Superior temporal gyrus (tissue), 1 donor: ENCODE data around the gene SEMA3B.

ENCODE experiments used
- DNase-seq: peaks from one replicate; pipeline ENCODE4 v3.0.0-alpha.2; 2016; ENCODE audit errors: extremely low spot score

Gene SEMA3B

DNA sequence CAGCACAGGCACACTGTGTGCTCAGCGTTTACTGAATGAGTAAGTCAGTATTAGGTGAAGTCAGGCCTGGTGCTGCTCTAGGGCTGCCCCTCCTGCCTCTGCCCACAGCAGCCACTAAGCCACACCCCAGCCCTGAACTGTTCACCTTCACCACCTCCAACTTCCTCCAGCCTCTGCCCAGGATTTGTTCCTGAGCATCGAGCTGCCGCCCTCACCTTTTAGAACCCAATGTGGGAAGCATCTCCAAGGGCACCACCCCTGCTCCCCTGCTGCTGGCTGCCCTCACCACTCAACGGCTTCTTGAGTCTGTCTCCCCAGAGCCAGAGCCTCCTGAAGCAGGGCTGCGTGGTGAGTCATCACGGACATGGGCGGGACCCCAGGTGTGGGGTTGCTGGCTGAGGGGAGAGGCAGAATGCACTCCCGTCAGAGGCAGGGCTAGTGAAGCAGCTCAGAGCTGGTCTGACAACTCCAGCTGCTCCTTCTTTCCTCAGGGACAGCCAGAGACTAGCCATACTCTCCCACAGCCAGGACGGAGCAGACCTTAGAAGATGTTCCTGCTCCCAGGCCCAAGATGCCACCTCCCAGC is 47.8 kb downstream of the SEMA3B start:
- no peak for DNase-seq

DNA sequence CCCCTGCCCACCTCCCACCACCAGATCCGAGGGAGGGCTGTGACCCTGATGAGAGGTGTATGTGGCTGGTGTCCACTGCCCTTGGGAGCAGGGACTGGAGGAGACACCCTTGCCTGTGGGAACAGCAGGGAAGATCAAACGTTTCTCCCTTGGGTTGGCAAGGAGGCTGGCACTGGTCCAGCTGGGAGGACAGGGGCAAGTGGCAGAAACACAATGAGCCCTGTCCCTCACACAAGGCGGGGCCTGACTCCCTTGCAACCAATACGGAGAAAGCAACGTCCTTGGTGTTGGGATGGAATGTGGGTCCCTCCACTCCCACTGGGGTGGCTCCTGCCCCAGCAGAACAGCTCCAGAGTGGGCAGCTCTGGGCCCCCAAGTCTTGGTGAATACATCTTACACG is 48.4 kb downstream of the SEMA3B start:
- no peak for DNase-seq

DNA sequence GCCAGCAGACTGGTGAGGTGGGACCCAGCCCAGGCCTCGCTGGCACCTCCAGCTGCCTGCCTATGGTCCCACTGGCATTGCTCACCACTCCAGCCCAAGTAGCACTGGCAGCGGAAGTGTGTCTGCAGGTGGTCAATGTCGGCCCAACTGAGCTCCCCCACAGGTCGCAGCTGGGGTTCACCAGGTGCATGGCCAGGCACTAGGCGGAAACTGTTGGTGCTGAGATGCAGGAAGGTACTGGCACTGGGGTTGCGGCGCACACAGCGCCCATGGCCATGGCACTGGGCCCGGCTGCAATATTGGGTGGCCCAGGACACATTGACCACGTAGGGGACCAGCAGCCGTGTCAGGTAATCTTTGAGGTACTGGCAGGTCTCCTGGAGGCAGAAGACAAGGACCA is 49.2 kb downstream of the SEMA3B start:
- DNase-seq, result no peak

DNA sequence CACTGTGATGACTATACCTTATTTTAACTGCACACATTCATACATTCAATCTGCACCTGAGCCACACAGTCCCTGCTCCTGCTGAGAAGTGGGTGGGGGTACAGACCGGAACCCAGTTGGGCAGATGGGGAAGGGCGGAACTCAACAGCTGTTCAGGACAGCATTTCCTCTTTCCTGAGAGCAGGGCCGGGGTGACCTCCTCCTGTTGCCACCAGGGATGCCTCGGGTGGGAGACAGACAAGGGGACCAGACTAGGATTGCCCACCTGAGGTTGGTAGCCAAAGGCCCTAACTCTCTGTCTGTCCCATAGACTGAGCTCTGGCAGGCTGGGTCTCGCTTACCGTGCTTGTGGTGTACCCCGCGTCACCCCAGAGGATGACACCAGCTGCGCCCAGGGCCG is 49.7 kb downstream of the SEMA3B start:
- DNase-seq, result no peak

DNA sequence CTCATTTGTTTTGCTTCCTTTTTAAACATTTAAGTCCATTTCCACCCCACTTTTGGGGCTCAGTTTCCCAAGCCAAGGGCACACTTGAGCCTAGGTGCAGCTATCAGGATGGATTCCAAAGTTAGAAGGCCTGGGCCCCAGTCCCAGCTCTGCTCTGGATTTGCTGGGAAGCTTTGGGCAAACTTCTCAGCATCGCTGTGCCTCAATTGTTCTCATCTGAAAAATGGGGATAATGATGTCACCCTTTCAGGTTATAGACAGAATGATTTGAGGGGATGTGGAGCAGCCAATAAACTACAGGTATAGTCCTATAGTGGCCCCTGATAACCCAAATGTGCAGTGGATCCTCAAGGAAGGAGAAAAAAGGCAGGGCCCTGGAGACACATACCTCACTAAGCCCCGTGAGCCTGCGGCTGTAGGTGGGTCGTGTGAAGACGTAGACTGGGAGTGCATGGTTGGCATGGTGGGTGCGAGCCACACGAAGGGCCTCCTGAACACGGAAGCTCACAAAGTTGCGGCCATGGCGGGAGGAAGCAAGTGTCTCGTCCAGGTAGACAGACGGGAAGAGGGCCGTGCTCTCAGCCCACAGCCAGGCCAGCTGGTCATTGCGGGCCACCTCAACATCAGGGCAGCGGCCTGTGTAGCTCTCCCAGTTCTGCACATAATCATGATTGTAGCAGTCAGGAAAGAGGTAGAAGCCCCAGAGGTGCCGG is 50.4 kb downstream of the SEMA3B start:
- DNase-seq, result no peak

DNA sequence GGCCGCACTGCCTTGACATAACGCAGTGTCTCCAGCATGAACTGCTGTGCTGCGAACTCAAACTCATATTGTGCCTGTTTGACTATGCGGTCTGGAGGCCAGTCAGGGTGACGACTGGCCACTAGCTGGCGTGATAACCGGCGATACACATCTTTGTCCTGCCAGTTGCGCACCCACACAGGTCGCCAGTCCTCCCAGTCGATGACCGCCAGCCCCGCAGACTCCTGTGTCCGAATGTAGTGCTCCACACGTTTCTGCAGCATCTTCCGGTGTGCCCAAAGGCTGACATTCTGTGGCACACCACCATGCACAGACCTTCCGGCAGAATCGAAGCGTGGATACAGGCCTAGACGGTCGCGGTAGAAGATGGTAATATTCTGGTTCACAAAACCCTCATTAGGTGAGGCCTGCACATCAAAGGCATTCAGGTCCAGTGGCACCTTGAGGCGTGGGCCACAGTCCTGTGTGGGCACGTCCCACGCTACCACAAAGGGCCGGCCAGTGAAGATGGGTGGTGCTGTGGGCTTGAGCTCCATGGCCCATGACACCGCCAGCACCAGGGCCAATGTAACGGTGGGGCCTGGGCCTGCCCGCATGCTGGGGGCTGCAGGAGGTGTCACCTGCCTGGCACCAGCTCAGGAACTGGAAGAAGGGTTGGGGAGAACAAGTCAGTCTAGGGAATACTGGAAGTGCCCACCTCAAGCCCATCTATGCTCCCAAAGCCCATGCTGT is 51.1 kb downstream of the SEMA3B start:
- no peak for DNase-seq

DNA sequence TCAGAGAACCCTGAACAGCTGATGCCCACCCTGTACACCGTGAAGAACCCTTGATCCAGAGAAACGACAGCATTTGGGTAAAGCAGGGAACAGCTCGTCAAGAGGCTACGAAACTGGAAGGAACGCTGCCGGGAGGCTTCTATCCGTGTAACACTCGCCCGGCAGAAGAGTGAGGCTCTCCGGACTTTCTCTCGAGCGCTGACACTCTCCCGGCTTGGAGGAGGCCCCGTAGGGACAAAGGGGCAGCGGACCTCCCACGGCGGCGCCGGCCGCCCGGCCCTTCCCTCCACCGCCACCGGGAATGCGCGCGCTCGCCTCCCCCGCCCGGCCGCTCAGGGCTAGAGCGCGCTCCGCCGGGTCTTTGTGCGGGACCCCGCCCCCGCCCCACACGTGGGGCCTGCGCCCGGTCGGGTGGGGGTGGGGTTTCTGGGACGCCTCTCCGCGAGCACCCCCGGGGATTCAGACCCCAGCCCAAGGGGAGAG is 51.9 kb downstream of the SEMA3B start:
- peak; percentile 75 for DNase-seq

DNA sequence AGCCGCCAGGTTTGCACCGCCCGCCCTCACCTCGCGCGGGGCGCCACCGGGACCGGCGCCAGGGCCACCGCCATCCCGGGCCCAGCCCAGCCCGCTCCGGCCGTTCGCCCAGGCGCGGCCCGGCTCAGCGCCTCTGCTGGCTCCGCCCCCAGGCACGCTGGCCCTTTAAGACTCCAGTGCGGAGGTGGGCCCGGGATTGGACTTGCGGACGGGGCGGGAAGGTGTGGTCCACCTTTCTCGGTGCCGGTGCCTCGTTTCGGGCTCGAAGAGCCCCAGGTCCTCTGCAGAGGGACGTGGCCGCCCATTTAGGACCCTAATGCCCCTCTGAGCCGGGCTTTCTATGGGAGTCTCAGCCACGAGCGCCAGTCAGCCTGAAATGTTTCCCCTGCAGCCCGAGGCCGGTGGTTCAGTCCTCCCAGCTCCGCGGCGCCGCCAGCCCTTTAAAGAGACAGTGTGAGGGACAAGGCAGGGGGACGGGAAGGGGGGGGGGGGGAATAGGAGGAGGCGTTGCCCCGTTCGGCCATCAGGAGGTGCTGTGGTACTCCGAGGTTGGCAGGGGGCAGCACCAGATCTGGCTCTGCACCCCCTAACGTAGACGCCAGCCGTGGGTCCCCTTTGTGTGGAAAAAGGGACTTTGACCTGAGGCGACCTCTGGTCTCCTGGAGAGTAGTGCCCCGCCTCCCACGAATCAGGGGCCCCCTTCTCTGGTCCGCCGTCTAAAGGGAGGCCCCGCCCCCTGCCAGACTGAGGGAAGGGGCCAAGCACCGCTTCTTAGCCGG is 52.6 kb downstream of the SEMA3B start:
- peak; percentile 90 for DNase-seq

DNA sequence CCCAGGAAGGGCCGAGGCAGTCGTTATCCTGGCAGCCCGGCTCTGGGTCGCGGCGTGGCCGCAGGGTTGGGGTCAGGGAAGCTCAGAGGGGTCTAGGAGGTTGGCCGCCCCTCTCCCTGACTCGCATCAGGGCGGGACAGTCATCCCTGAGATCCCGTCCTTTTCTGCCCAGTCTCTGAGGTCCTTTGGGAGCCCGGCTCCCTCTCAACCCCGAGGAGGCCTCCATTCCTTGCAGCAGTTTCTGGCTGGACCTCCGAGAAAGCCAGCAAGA is 53.1 kb downstream of the SEMA3B start:
- no peak for DNase-seq

DNA sequence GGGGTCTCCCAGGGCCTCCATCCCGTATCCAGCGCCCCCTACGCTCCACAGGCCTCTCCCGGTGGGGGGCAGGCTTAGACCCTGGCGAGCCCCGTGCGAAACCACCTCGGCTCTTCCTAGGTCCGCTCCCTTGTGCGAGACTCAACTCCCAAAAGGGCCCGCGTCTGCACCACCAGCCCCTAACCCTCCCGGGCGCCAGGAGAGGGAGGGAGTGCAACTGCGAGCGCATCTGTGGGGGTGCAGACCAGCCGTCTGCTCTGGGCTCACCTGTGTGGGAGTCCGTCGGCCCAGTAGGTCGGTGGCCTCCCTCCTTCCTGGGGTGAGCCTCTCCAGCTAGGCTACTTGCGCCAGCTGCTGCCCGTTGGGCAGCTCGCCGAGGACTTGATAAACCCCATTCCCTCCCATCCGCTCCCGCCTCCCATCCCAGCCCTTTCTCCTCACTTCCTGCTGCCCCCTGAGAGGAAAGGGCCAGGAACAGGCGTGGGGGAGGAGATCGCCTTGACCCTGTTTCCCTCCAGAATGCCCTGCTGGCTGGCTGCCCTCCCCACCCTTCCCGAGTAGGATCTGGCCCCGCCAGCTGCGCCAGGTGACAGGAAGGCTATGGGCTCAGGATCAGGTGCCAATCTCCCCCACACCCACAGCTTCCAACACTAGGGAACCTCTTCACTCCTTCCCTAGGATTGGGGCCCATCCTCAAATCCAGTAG is 53.6 kb downstream of the SEMA3B start, which contains the start of gene HYAL2:
TSS of gene HYAL2 (minus strand) at position 360 of the 706 bp plus-strand sequence. CDS start 2,256 bp downstream, outside the sequence.
- no peak for DNase-seq

DNA sequence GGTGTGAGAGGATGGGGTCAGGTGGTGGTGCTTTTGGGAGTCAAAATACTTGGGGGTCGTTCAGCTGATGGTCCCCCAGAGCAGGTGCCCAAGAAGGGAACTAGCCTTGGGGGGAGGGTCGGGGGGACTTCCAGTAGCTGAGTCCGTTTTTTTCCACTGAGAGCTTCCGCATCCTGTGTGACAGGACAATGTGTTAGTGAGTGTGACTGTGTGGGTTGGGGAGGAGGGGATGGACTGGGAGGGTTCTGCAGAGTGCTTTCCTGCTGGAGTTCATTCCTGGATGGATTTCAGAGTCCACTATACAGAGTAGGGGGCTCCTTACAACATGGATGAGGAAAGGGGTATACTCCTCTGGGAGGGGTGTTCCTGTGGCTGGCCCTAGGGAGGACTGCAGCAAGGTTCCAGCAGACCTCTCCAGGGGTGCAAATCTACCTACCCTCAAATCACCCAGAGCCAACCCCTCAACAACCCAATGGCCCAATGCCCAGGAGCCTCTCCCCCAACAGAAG is 54.2 kb downstream of the SEMA3B start:
- DNase-seq, result no peak

DNA sequence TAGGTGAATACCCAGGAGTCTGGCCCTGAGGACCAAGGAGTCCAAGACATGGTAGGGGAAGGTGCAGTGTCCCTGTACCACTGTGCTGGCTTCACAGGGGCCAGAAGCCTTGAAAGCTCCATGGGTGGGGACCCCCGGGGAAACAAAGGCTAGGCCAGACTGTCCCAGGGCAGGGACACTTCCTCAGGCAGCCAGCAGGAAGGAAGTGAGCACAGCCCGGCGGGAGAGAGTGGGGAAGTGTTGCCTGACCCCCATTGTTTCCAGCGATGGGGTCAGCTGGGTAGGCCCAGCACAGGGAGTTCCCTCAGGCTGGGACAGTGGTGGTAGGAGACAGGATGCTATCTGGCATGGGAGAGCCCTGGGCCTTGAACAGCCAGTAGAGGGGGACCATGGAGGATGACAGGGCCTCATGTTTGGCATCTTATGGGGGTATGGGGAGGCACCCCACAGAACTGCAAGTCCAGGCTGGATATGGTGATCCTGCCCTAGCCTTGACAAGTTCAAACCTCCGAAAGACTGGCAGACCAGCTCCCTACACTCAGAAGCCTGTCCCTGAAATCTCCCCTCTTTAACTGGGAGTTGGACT is 54.8 kb downstream of the SEMA3B start:
- no peak for DNase-seq

DNA sequence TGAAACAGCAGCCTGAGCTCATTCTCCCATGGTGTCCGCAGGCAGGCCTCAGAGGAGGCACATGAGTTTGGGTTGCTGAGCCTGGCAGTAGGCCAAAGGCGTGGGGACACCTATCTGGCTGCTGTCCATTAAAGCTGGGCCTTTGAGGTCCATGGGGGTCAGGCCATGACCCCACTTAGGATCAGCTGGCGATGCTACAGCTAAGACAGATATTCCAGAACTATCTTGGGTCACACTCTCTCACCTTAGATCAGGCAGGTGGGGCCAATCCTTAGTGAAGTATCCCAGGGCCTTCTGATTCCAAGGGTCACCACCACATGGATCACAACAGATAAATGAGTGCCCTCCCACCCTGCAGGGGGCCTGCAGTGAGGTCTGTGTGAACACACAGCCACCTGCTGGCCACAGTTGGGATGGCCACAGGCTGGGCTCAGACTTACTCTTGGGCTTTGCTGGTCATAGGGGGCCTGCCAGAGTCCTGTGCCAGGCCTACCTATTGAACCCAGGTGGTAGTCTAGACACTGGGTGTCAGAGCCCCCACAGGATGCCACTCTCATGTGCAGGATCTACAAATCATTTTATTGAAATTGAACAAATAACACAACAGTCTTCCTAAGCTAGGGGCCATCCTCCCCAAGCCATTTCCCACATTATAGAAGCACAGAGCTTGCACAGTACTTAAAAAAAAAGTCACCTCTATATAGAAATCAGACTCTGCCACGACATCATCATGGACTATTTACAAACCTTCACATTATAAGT is 55.6 kb downstream of the SEMA3B start:
- DNase-seq, result peak; percentile 85

DNA sequence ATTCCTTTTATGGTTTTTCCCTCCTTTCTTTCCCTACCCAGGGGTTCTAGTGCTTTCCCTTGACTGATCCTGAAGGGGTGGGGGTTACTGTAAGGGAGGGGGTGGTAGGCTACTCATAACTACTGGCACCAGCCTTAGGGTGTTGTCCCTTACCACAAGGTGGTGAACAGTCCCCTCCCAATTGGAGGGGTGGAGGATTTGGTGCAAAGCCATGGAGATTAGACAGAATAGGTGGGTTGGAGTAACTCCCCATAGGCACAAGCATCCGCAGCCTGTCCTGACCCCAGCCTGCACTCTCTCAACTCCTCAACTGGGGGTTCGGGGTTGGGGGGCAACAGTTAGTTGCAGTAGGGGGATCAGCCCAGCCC is 56.1 kb downstream of the SEMA3B start:
- no peak for DNase-seq

DNA sequence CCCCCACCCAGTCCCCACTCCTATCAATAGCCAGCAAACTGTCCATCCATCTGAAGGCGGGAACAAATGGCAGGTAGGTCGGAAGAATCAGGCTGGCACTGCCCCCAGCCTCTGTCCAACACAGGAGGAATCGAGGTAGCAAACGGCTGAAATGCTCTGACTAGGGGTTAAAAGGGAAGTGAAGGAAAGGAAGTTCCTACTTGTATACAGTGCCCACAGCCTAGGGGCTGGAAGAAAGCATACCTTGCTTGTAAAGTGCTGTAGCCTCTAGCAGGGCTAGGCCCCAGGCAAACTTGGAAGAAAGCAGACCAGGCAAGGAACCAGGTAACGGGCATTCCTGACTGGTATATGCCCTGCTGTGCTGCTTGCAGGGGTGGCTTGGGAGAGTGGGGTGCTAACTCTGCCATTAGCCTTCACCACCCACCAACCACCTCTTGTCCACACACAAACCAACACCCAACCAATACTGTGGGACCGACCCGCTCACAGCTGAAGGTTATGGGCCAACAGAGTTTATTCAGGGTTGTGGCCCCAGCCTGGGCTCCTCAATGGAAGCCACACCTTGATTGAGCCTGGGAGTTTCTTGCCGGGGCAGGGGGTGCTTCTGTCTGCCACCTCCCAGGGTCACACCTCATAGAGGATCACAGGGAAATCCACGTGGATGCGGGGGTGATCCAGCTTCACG is 56.7 kb downstream of the SEMA3B start:
- DNase-seq, result no peak

DNA sequence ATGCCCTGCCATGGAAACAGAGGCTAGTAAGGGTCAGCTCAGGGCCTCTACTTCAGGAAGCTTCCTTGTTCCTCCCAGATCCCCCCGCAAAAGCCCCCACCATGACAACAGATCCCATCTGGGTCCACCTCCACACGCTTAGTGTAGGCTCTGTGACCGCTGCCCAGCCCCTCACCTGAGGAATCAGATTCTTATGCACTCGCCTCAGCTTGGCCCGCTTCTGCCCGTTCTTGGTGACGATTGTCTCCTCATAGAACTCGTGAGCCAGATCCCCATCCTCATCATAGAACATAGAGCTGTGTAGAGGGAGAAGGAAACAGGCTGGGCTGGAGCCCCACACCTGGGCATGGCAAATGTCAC is 57.2 kb downstream of the SEMA3B start:
- DNase-seq, result no peak

DNA sequence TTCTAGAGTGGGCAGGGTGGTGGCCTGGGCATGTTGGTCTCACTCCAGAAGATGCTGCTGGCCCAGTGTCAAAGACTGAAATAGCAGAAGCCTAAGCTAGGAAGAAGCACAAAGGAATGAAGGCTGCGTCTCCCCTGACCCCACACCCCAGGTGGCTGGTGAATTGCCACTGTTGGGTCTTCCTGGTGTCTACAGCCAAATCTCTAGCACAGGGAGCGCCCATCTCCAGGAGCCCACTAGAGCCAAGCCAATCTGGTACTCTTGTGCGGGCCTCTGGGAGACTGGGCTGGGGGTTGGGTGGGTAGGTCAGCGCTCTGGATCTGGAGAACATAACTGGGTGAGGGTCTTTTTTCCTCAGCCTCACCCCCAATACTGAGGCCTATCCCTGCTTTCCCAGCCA is 58.2 kb downstream of the SEMA3B start:
- no peak for DNase-seq
